Stimulated activated CD8-positive, alpha-beta memory T cell treated with anti-CD3 and anti-CD28 coated beads, Interleukin-7, amount 100 ng/mL, for 24 hours (primary cell): ENCODE data around the gene LYSMD1.

ENCODE experiments used
- DNase-seq: peaks from one replicate; pipeline ENCODE4 v3.0.0-alpha.2; 2020; ENCODE audit warnings: low read depth

The LYSMD1 gene

GRCh38 chr1:151135433-151136385, 30.0 kb downstream of the LYSMD1 start:
- no peak for DNase-seq

- no peak for DNase-seq
Measured at GRCh38 chr1:151134991-151135390, 30.7 kb downstream of the LYSMD1 start.

GRCh38 chr1:151134396-151134795, 31.3 kb downstream of the LYSMD1 start:
- no peak for DNase-seq

GRCh38 chr1:151133018-151133806, 32.5 kb downstream of the LYSMD1 start:
- no peak for DNase-seq

GRCh38 chr1:151132335-151133017, 33.2 kb downstream of the LYSMD1 start:
- no peak for DNase-seq

- DNase-seq: no peak
Measured at GRCh38 chr1:151131701-151132334, 33.9 kb downstream of the LYSMD1 start.

GRCh38 chr1:151130987-151131586, 34.6 kb downstream of the LYSMD1 start:
- DNase-seq: peak; percentile 55

GRCh38 chr1:151128800-151129199, 36.9 kb downstream of the LYSMD1 start:
- no peak for DNase-seq

GRCh38 chr1:151124763-151125403, 40.8 kb downstream of the LYSMD1 start:
- no peak for DNase-seq

- DNase-seq: no peak
Measured at GRCh38 chr1:151113877-151114276, 51.8 kb downstream of the LYSMD1 start.
